ENCODE measurements around the gene PELI3. TPM values are rescaled to one million over a fixed set of nuclear protein-coding genes. Genes with fewer than 3 reads are reported as not detected.

Gene PELI3
- total and polyA plus RNA-seq, 10 of the 15 experiments (the other 5 are each of a cell fraction or from before 2014, with no cell fraction given), result 0.14 to 1.5 (median 0.66) TPM

DNA sequence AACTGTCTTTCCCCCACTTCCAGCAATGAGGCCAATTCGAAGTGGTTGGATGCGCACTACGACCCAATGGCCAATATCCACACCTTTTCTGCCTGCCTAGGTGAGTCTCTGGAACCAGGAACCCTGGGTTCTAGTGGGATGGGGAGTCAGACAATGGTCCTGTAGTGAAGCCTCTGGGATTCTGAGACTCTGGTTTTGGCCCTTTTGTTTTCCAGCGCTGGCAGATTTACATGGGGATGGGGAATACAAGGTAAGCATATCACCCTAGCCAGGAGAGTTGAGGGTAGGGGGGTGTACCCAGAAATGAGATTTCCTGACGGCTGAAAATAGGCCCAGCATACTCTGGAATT lies 44.3 kb downstream of the PELI3 start:
- intact Hi-C loops (cut with micrococcal nuclease; ENCODE audit: unreplicated experiment), result no loop called here
- CTCF ChIA-PET, result interaction anchor here (2.0 to 2.2 kb wide), 2 partner anchors 31 to 167 kb away, joined by 5 read pairs; partner anchors contain the start of genes DPP3 and RBM4B

More for the DNA sequence above, 44.3 kb downstream of the PELI3 start:
- Histone ChIP-seq H3K36me3 (ENCODE audit: control insufficient read depth in 2 of 2, insufficient read depth in 2 of 2, low read length in 1 of 2) (no peaks in the 10 kb centered on the region; a peak in 1 of 4 replicates), H3K9ac (ENCODE audit: control insufficient read depth, insufficient read depth, low read length) (peak overlapping the region; percentile 58), H3K4me2 (ENCODE audit: control insufficient read depth, insufficient read depth) (peak overlapping the region; percentile 69), H3K4me3 (peak overlapping the region; percentile 89), H3K27me3 (replicated peaks in 1 of 2; ENCODE audit: control insufficient read depth in 2 of 2, insufficient read depth in 2 of 2, low read length in 1 of 2) (no peaks in the 10 kb centered on the region), H4K20me1 (ENCODE audit: control insufficient read depth, insufficient read depth) (no peaks in the 10 kb centered on the region), H3K79me2 (ENCODE audit: control insufficient read depth, insufficient read depth, low read length) (peaks cover 2% of the 10 kb centered on the region; the same call in 1 of the 2 replicates), H3K27ac (ENCODE audit: control insufficient read depth, insufficient read depth) (no peak overlapping the region), H3K9me3 (replicated peaks; ENCODE audit: control insufficient read depth, insufficient read depth, low read length) (no peaks in the 10 kb centered on the region), H3K4me1 (ENCODE audit: control insufficient read depth, insufficient read depth, low read length) (no peaks in the 10 kb centered on the region), H2AFZ (ENCODE audit: control insufficient read depth, low read depth, low read length) (peak overlapping the region; percentile 77)
- in situ Hi-C loops (cut with MboI), result no loop called here
- ChIA-PET POLR2A (no interaction called here), SMC1A (ENCODE audit: uncharacterized antibody, unreplicated experiment) (no interaction called here), RAD21 (ENCODE audit: unreplicated experiment) (interaction anchor here (1.1 to 1.2 kb wide), 2 partner anchors 9 to 170 kb away, joined by 3 read pairs; no protein-coding TSS in a partner anchor)
- DNase-seq (ENCODE audit: low read depth, low spot score) (no peak), FAIRE-seq (no peak), ATAC-seq (peak; percentile 12; the same call in 1 of the 3 replicates)
- no peak for TF ChIP-seq NFYB (IDR thresholded peaks at IDR 0.05; ENCODE audit: insufficient read depth, low read depth, low read length)
- TF ChIP-seq ZNF207 (IDR thresholded peaks at IDR 0.05; ENCODE audit: borderline replicate concordance), result no peak
- TF ChIP-seq ETV6 (conservative IDR thresholded peaks at IDR 0.05 in 1 of 2, IDR thresholded peaks at IDR 0.05 in 1 of 2; ENCODE audit: borderline replicate concordance in 1 of 2, low read depth in 1 of 2), result no peak
- TF ChIP-seq, protein P1, sequence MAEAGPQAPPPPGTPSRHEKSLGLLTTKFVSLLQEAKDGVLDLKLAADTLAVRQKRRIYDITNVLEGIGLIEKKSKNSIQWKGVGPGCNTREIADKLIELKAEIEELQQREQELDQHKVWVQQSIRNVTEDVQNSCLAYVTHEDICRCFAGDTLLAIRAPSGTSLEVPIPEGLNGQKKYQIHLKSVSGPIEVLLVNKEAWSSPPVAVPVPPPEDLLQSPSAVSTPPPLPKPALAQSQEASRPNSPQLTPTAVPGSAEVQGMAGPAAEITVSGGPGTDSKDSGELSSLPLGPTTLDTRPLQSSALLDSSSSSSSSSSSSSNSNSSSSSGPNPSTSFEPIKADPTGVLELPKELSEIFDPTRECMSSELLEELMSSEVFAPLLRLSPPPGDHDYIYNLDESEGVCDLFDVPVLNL (IDR thresholded peaks at IDR 0.05; ENCODE audit: low read depth, low read length), result no peak
- TF ChIP-seq RB1 (IDR thresholded peaks at IDR 0.05; ENCODE audit: borderline replicate concordance), result no peak
- TF ChIP-seq HDAC6 (IDR thresholded peaks at IDR 0.05; ENCODE audit: unreplicated experiment), result no peak
- TF ChIP-seq KDM1A (IDR thresholded peaks at IDR 0.05; ENCODE audit: borderline replicate concordance), result no peak
- no peak for TF ChIP-seq CREB1 (IDR thresholded peaks at IDR 0.05; ENCODE audit: low read depth)
- TF ChIP-seq MYC (IDR thresholded peaks at IDR 0.05; ENCODE audit: insufficient read depth, insufficient read length, insufficient replicate concordance, low read length, severe bottlenecking), result no peak
- TF ChIP-seq, protein P2, sequence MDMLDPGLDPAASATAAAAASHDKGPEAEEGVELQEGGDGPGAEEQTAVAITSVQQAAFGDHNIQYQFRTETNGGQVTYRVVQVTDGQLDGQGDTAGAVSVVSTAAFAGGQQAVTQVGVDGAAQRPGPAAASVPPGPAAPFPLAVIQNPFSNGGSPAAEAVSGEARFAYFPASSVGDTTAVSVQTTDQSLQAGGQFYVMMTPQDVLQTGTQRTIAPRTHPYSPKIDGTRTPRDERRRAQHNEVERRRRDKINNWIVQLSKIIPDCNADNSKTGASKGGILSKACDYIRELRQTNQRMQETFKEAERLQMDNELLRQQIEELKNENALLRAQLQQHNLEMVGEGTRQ (IDR thresholded peaks at IDR 0.05; ENCODE audit: borderline replicate concordance, low read depth, low read length), result no peak
- no peak for TF ChIP-seq BHLHE40 (IDR thresholded peaks at IDR 0.05; ENCODE audit: borderline replicate concordance in 1 of 2, low read depth in 2 of 2, low read length in 1 of 2)
- TF ChIP-seq ZZZ3 (IDR thresholded peaks at IDR 0.05; ENCODE audit: control insufficient read depth, insufficient read length, low read depth), result no peak
- TF ChIP-seq, protein P3, sequence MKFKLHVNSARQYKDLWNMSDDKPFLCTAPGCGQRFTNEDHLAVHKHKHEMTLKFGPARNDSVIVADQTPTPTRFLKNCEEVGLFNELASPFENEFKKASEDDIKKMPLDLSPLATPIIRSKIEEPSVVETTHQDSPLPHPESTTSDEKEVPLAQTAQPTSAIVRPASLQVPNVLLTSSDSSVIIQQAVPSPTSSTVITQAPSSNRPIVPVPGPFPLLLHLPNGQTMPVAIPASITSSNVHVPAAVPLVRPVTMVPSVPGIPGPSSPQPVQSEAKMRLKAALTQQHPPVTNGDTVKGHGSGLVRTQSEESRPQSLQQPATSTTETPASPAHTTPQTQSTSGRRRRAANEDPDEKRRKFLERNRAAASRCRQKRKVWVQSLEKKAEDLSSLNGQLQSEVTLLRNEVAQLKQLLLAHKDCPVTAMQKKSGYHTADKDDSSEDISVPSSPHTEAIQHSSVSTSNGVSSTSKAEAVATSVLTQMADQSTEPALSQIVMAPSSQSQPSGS (IDR thresholded peaks at IDR 0.05; ENCODE audit: low read length), result no peak
- no peak for TF ChIP-seq ZBED1 (IDR thresholded peaks at IDR 0.05; ENCODE audit: borderline replicate concordance)
- no peak for TF ChIP-seq EZH2 (IDR thresholded peaks at IDR 0.05; ENCODE audit: borderline replicate concordance, control insufficient read depth, low read depth, low read length)
- TF ChIP-seq DPF2 (IDR thresholded peaks at IDR 0.05), result no peak
- 9% methylated on average over 5 of the region's 5 CpGs for WGBS (ENCODE audit: insufficient coverage, insufficient replicate concordance, low lambda C conversion rate, missing lambda C conversion rate)
- BruUV-seq (replicated peaks), result TSS peak; percentile 75

Data from GM12878 (cell line).